Mesenteric fat pad (tissue), 1 donor: Measurements from ENCODE around the gene AP3S2. TPM values are rescaled to one million over a fixed set of nuclear protein-coding genes. Genes with fewer than 3 reads are reported as not detected.

Experiments used
- DNase-seq: peaks from one replicate; pipeline ENCODE4 v3.0.0-alpha.2; 2020; ENCODE audit warnings: low spot score
- total RNA-seq: library from RNA; stranded (reverse); fragmentation: NEBNext Ultra II Directional; extraction: Animal tissue kit (Norgen Biotek cat#: 25700); gene quantifications from one replicate; pipeline ENCODE4 v1.2.1, GENCODE V29; 2021
- donor health status: DM: yes; HTN: yes; CAD: no.

The AP3S2 gene
- total RNA-seq, 1 donor from 2014 or later, result 27.3 TPM

DNA sequence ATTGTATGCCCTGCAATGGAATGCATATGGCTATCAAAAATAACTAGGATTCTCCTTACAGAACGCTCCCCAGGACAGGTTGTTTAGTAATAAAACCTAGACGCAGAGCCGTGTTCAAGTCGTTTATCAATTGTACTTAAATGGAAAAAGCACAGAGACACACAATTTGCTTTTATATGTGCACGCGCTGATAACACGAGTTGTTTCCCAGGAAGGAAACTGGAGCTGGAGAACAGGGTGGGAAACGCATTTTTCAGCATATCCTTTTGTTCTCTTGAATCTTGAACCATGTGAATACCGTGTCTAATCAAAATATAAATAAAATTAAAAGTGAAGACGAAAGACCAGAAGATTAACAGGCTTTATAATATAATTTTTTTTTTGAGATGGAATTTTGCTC, 75.5 kb downstream of the AP3S2 start:
- no peak for DNase-seq

DNA sequence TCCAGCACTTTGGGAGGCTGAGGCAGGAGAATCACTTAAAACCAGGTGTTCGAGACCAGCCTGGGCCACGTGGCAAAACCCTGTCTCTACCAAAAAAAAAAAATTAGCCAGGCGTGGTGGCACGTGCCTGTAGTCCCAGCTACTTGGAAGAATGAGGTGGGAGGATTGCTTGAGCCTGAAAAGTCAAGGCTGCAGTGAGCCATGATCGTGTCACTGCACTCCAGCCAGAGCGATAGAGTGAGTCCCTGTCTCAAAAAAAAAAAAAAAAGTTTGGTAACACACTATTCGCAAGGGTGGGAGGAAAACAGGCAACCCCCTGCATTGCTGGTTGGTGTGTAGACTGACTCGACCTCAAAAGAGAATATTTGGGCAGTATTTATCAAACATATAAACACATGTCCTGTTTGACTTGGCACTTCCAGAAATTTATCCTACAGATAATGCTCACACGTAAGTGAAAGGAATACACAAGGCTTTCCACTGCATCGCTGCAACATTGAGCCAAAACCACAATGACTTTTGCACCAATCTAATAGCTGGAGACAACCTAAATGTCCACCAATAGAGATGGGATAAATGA, 76.0 kb downstream of the AP3S2 start:
- DNase-seq, result no peak

DNA sequence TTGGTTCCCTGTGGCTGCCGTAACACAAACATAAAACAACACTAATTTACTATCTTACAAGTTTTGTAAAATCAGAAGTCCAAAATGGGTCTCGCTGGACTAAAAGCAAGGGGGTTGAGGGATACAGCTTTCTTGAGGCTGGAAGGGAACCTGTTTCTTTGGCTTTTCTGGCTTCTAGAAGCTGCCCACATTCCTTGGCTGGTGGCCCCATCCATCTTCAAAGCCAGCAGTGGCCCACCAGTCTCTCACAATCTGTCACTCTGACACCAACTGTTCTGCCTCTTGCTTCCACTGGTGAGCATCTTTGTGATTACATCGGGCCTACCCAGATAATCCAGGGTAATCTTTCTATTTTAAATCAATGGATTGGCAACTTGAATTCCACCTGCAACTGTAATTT, 78.0 kb downstream of the AP3S2 start:
- DNase-seq, result no peak

DNA sequence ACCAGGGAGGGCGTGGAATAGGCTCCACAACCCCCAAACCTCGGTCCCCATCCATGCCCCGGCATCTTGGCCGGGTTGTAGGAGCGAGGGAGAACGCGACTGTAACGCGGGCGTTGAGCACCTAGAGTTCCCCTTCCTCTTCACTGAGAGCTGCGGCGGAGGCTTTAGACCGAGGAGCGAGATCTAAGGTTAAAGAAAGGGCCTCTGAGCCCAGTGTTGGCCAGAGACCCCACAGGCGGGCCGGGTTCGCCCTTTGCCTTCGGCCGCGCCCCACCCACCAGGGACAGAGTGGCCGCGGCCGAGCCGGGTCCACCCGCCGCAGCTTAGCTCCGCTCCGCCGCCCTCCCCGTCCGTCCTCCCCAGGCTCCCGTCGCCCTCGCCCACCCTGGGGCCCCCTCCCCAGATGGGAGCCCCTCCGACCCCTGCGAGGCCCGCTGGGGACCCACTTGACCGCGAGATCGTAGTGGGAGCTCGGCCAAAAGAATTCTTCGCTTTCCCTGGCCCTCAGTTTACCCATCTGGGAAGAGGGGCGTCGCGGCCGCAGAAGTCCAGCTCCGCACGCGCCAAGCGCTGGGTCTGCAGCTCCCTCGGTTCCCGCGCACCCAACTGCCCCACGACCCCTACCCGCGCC, 79.6 kb downstream of the AP3S2 start:
- DNase-seq, result peak; percentile 85

DNA sequence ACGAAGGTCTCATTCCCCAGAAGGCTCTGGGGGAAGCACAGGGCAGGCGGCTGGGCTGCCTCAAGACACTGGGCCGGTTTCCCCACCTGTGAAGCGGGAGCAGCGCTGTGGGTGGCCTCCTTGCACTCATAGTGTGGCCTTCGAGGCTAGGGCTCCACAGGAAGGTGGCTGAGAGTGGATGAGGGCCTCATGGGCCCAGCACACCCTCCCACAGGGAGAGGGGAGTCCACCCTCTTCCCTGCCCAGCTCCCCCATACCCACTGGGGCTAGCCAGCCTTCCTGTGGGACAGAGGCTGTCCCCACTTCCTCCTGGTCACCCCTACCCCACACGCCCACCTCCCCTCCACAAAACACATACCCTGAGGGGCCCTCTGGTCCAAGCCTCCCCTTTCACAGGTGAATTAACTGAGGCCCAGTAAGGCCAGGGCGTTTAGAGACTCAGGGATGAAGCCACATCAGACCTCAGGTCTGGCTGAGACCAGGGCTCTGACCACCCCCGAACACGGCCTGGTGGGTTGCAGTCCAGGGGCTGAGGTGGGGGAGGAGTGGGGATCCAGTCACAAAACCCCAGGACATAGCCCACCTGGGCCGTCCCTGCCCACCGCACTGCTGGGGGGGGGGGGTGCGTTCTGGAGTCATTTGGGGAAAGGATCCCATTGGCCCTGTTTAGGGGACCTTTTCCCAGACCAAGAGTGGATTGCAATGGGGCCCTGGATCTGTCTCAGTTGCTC, 80.2 kb downstream of the AP3S2 start:
- peak; percentile 87 for DNase-seq

DNA sequence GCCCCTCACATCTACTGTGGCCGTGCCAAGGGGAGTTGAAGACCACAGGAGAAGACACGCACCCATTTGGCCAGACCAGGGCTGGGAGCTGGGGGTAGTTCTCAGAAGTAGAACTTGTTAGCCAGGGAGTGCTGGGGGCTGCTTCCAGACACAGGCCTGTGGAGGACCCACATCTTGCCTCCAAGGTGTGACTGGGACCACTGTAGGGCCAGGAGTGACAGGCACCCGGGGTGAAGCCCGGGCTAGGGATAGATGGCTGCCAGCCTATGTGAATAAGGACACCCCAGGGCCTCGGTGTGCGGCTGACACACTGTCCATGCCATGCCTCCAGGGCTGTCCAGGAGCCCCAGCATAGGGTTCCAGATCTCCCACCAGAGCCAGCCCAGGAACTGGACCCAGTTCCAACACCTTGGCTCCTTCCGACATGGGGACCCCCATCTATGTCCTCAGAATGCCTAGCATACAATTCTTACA, 80.9 kb downstream of the AP3S2 start:
- DNase-seq, result peak; percentile 76

DNA sequence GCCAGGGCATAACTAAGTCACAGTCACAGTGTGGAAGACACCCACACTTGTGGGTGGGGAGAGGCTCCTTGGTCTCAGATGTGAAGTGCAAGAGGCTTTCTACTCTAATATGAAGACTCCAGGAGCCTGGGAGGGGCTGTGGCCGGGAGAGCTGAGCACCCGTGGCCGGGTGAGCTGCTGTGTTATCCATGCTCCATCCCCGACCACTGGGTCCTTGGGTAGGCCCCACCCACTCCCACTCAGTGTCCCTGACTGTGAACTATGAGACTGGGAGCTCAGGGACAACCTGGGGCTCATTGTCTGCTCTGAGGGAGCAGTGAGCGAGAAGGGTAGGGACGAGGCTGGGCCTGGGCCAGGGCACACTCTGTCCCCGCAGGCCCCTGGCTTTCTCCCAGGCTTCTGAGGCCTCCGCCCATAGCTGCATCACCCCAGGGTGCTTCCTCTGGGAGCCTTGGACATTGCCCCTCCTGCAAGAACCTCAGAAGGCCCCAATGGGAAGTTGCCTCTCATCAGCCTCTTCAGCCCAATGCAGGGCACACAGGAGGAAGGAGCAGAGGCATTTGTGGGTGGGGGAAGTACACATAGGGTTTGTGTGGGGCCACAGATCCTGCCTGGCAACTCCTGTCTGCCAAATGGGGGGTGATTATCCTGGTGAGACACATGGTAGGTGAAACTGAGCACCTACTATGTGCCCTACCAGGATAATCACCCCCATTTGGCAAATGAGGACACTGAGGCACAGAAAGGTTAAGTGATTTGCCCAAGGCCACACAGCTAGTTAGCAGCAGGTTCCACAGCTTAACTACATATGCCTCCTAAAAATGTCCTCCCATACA, 81.6 kb downstream of the AP3S2 start:
- DNase-seq, result peak; percentile 89

DNA sequence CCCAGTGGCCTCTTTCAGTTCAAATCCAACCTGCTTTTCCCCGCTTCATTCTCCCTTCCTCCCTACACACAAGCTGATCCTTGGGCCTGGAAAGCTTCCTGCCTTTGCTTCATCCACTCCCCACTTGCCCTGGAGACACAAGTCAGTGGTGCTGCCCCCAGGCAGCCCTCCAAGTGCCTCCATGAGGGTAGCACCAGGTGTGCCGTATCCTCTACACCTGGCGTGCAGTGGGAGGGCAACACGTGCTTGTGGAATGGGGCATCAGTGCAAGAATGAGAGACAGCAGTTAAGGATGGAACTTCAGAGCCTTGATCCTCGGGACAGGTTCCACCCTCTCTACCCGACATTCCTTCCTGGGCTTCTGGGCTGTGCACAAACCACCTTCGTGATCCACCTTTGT, 83.0 kb downstream of the AP3S2 start:
- DNase-seq, result no peak

DNA sequence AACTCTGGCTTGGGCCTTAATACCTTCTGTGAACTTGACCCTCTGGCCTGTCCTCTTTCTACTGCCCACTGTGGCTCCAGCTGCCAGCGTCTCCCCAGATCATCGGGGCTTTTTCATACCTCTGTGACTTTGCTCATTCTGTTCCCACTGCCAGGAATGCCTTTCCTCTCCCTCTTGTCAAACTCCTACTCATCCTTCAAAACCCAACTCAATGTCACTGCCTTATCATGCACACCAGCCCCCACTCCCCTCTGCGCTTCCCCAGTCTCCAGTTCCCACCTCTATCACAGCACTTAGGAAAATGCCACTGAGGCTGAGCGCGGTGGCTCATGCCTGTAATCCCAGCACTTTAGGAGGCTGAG, 84.0 kb downstream of the AP3S2 start:
- DNase-seq, result no peak

DNA sequence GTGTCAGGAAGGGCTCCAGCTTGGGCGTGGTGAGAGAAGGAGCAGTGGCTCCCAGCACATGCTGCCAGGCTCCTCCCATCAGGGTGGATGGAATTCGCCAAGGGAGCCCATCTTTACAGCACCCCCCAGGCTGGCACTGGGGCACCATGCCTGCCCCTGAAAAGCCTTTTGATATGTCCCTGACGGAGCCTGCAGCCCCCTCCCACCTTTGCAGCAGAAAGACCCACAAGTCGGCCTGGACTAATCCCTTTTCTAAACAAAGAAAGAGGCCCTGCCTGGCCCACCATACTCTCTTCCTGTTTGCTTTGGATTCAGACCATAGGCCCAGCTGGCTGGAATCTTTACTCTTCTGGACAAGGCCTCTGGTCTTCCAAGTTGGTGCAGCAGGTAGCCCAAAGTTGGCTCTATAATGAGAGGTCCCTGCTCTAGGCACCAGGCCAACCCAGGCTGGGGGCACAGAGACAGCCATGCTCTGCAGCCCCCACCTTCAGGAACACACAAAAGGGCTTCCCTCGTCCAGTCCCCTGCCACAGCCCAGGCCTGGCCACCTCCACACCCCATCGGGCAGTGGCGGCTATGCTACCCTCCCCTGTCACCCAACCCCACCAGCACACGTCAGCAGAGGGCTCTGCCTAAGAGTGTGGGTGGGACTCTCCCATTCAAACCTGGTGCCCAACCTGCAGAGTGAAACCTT, 84.6 kb downstream of the AP3S2 start:
- no peak for DNase-seq

DNA sequence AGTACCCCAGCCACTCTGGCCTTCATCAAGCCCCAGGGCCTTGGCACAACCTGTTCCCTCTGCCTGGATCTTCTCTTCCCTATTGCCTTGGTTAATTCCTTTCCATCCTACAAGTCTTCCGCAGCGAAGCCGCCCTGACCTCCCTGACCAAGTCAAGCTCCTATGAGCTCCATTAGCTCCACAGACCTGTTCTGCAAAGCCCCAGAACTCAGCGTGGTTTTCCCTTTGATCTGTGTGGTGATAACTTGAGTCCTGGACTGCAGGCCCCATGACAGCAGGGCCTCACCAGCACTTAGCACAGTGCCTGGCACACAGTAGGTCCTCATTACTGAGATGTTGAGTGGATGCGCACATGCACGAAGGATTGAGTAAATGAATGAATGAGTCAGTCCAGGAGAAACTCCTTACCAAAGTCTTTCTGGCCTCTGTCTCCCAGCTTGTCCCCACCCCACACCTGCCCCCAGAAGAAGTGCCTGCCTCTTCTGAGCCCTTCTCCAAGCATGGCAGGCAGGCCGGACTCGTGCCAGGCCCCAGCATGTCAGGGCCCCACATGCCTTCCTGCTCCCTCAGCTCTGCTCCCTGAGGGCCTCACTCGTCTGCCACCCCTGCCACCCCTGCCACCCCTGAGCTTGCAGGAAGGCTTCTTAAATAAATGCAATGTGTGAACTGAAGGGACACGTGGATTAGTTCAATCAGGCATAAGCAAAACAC, 85.5 kb downstream of the AP3S2 start:
- no peak for DNase-seq

DNA sequence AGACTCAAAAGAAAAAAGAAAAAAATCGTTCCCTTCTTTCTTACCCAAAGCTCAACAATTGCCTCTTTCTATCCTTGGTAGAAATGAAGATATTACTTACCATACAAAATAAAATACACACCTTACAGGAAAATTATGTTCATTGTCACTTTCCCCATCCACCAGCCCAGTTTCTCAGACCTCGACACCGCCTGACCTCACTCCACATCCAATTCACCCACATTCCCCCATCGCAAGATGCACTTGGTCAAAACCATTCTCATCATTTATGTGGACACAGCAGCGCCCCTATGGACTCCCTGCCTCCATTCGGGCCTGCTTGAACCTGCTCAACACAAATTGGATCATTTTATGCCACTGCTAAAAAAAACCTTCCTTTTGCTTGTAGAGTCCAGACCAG, 86.1 kb downstream of the AP3S2 start:
- DNase-seq, result no peak

DNA sequence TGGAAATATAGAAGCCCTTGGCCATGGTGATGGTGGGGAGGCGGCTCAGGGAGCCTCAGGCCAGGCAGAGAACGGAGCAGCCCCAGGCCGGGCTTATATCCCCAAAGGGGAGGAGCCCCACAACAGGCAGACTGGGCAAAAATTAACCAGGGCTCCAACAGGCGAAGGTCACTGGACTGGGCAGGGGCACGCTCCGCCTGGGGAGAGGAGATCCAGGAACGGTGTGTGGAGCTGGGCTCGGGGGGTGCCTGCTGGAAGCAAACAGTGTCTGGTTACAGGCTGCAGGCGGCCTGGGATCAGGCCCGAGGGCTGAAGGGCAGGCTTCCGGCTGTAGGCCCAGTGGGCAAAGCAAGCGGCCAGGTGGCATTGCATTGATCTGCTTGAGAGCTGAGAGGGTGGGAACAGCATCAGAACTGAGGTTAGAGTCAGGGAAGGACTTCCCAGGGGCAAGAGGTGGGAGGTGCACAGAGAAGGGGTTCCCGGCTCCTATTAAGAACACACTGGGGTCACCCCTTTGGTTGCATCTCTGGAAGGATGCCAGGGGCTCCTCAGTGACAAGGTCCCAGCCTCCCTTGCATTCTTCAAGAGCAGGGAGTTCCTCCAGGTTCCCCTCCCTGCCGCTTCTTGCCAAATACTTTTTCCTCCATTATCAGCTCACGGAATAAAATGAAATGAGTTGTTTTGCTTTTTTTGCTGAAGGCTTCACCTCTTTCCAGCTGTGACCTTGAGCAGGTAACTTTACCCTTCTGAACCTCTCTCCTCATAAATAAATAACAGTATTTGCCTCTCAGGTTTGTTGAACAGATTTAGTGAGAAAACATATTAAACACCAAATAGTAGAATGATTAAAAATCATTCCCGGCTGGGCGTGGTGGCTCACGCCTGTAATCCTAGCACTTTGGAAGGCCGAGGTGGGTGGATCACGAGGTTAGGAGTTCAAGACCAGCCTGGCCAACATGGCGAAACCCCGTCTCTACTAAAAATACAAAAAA, 86.9 kb downstream of the AP3S2 start:
- DNase-seq, result no peak

DNA sequence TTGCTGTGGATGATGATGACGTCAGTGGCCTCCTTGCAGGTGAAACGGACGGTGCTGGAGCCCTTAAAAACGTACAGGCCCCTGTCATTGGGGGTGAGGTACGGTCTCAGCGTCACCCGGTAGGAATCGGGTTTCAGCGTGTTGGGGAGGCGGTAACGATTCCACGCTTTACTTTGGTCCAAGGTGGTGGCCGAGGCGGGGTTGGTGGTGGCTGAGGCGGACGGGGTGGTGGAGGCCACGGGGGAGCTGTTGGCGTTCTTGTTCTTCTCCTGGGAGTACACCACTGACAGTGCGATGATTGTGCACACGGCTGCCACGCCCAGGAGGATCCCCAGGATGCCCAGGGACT, 87.6 kb downstream of the AP3S2 start:
- no peak for DNase-seq

DNA sequence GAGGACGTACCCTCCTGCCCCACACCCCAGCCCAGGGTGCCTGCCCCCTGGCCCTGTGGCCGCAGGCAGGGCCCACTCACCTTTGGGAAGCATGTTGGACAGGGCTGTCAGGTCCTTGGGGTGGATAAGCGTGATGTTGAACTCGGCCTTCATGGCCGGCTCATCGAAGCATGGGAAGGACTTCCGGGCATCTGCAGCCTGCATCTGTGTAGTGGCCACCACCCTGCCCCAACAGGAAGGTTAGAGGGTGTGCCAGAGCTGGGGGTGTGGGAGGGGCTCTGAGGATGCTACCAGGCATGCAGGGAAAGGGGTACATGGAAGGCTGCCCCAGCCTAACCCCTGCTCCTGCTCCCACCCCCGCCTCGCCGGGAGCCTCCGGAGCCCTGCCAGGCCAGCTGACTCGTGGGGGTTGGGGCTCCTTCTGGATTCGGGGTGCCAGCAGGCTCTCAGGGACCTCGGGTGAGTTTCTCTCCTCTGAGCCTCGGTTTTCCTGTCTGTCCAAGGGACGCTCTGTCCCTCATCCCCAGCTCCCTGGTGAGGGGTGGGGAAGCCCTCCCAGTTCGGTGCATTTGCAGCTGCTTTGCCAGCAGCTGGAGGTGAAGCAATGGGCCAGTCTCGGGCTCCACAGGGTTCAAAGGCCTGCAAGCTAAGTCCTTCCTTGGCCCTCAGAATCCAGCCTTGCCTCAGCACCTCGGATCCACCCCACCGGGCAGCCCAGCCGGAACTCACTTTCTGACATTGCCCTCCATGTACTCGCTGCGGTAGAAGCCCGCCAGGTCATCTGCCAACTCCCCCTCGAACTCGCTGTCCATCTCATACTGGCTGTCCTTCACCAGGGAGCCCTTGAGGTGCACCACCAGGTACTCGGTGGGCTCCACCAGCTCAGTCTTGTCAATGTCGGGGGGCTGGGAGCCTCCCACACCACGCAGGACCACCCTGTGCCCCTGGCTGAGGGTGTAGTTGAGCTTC, 88.3 kb downstream of the AP3S2 start:
- DNase-seq, result no peak

DNA sequence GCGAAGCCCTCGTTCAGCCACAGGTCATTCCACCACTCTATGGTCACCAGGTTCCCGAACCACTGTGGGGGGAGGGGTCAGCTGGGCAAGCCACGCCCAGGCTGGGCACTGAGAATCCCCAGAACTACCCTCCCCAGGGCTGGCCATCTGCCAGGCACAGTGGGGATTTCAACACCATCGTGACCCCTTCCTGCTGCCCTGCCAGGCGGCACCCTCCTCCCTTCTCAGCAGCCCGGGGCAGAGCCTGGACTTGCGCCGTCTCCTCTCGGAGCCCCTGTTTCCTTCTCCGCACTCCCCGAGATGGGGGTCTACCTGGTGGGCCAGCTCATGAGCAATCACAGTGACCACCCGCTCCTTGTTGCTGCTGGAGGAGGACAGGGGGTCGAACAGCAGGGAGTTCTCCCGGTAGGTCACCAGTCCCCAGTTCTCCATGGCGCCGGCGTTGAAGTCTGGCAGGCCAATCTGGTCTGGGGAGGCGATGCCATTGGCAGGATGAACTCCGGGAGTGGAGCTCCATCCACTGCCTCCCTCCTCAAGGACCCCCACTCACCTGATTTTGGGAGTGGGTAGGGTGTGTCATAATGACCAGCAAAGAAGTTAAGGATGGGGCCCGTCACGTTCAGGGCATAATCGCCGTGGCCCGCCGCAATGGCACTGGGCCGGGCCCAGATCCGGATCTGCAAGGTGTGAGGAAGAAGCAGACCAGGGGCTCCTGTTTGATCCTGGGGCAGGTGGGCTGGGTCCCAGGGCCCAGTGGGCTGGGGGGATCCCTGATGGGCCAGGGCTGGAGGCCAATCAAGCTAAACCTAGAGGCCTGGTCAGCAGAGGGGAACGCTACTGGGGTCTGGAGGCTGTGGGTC, 89.6 kb downstream of the AP3S2 start:
- DNase-seq, result no peak
